Measurements from ENCODE around the gene MPDZ.

MPDZ gene

GRCh38 chr9:13061390-13061789, 218.1 kb downstream of the MPDZ start:
- Histone ChIP-seq H3K4me3 (ENCODE audit: low read depth, low read length) (no peak overlapping the region), H2AFZ (no peak overlapping the region), H3K4me1 (no peaks in the 10 kb centered on the region), H3K9ac (no peak overlapping the region), H3K4me2 (ENCODE audit: low read length) (no peak overlapping the region), H3K27ac (no peak overlapping the region), H3K79me2 (no peaks in the 10 kb centered on the region), H3K27me3 (ENCODE audit: control insufficient read depth, insufficient read depth, low read length) (no peaks in the 10 kb centered on the region), H3K9me3 (ENCODE audit: control insufficient read depth, low read length) (no peaks in the 10 kb centered on the region), H3K36me3 (ENCODE audit: control insufficient read depth, insufficient read depth, low read length) (no peaks in the 10 kb centered on the region)
- TF ChIP-seq CTCF (IDR thresholded peaks at IDR 0.05) = no peak
